ENCODE measurements around the gene ATG7. TPM values are rescaled to one million over a fixed set of nuclear protein-coding genes. Genes with fewer than 3 reads are reported as not detected.

Gene ATG7
- total and polyA plus RNA-seq, 4 experiments from 2014 or later: 16.9 to 32.8 (median 27.8) TPM

DNA sequence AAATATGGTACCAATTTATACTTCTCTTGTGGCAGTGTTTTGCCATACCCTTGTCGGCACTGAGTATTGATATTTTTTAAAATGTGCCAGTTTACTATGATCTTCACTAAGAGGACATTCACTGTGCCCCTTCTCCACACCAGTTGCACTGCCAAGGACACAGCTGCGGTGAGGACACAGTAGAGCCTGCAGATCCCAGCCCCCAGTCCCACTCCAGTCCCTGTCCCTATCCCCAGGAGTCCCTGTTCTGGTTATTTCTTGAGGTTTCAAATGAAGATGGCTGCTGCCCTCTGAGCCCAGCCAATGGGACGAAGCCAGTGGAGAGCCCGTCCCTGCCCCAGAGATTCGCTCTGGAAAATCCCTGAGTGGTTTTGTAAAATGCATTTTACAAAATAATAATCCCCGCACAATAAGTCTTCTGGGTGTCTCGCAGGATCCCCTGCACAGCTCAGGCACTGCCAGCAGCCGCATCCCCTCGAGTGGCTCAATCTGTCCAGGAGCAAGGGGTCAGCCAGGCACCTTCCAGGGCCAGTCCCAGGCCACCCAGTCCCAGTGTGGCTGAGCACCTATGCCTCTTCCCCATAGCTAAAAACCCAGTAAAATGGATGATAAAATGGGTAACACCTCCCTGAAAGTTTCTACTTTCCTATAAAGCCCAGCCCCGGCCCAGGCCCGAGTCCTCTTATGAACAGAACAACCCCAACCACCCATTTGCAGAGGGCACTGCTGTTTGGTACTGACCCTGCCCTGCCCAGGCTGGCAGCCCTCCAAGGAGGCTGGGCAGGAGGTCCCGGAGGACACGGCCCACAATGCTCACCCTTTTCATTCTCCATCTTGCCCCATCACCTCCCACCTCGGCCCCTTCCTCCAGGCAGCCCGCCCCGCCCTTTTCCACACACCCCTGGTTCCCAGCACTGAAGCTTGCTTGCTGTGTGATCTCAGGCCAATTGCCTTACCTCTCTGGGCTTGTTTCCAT, 280.4 kb downstream of the ATG7 start:
- Mint-ChIP-seq H3K36me3 (peaks cover 28 to 37% of the 10 kb centered on the region in 2 donors), H3K4me1 (peaks cover 0 to 13% (median 6%) of the 10 kb centered on the region in 4 donors), H3K27ac (peak overlapping the region in 4 of 7 donors; percentile 21 to 58 (median 48)), H3K27me3 (no peaks in the 10 kb centered on the region), H3K4me3 (peak overlapping the region in 1 of 8 donors; percentile 31), H3K9me3 (peaks cover 0 to 9% (median 0%) of the 10 kb centered on the region in 8 donors)
- H3K27me3 ChIP-seq (ENCODE audit: insufficient read depth, low read length): no peaks in the 10 kb centered on the region
- intact Hi-C loops (cut with micrococcal nuclease): no loop called here
- H3K27ac ChIP-seq (ENCODE audit: low read depth, low read length): no peak overlapping the region
- POLR2A ChIA-PET (ENCODE audit: partially characterized antibody): no interaction called here
- H3K9me3 ChIP-seq (ENCODE audit: control insufficient read depth in 1 of 2, low read length in 2 of 2): no peaks in the 10 kb centered on the region
- H3K4me1 ChIP-seq (ENCODE audit: insufficient read depth, low read length): no peaks in the 10 kb centered on the region
- no peak overlapping the region for H3K4me3 ChIP-seq (ENCODE audit: low read length in 2 of 2)
- DNase-seq: no peak
- CTCF ChIA-PET (ENCODE audit: partially characterized antibody): no interaction called here
- H3K36me3 ChIP-seq (ENCODE audit: insufficient read depth, low read length): peaks cover 9% of the 10 kb centered on the region

DNA sequence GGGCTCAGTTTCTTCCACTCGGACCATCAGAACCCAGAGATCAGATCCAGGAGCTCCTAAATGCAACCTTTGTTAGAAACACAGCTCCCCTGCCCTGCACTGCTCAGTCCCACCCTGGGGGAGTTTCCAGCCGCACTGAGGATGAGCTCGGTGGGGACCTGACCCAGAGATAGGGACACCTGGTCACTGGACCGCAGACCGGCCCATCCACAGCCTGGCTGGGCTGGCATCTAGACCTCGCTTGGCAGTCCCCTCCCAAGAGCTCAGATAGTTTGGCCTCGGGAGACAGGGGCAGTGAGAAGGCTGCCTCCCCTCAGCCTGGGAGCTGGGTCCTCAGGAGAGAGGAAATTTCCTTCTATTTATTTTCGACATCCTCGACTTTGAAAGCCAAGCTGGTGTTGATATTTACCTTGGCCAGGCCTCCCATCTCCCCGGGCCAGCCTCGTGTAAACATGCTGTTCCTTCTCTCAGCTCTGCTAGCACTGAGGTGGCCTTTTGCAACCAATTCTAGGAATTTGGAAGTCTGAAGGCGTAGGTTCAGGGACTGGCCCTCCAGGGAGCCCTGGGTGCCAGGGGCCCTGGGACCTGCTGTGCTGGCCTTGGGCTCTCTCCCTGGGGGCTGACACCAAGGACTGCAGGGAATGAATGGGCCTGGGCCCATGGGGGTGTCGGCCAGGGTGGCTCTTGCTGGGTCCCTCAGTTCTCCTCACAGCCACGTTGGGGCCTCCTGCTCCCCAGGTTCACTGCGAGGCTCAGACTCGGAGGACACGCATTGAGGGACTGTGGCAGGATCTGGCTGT, 281.4 kb downstream of the ATG7 start:
- POLR2A ChIA-PET (ENCODE audit: partially characterized antibody): no interaction called here
- Mint-ChIP-seq H3K4me3 (no peak overlapping the region), H3K27me3 (no peaks in the 10 kb centered on the region), H3K4me1 (peaks cover 0 to 20% (median 7%) of the 10 kb centered on the region in 4 donors), H3K27ac (peak overlapping the region in 2 of 7 donors; percentile 15 to 21), H3K36me3 (peaks cover 35 to 44% of the 10 kb centered on the region in 2 donors), H3K9me3 (peaks cover 0 to 9% (median 0%) of the 10 kb centered on the region in 8 donors)
- Histone ChIP-seq H3K4me3 (ENCODE audit: low read length in 2 of 2) (no peak overlapping the region), H3K27ac (ENCODE audit: low read depth, low read length) (no peak overlapping the region), H3K27me3 (ENCODE audit: insufficient read depth, low read length) (no peaks in the 10 kb centered on the region), H3K9me3 (ENCODE audit: control insufficient read depth in 1 of 2, low read length in 2 of 2) (no peaks in the 10 kb centered on the region), H3K4me1 (ENCODE audit: insufficient read depth, low read length) (no peaks in the 10 kb centered on the region), H3K36me3 (ENCODE audit: insufficient read depth, low read length) (peaks cover 9% of the 10 kb centered on the region)
- intact Hi-C loops (cut with micrococcal nuclease): no loop called here
- CTCF ChIA-PET (ENCODE audit: partially characterized antibody): no interaction called here
- no peak for DNase-seq

DNA sequence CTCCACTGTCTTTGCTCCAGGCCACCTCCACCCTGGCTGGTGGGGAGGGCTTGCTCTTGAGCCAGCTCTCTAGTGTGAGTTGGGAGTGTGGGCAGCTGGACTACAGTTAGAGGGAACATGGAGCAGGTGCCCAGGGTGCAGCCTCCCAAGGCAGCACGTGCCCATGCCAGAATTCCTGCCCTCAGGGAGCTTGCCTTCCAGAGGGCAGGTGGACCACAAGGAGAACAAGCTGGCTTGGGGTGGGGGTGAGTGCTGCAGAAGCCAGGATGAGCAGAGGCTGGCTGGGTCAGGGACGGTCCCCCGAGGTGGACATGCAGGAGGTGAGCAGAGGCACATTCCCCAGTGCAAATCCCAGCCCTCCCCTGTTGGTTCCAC, 282.0 kb downstream of the ATG7 start:
- Histone ChIP-seq H3K27ac (ENCODE audit: low read depth, low read length) (no peak overlapping the region), H3K36me3 (ENCODE audit: insufficient read depth, low read length) (peaks cover 9% of the 10 kb centered on the region), H3K9me3 (ENCODE audit: control insufficient read depth in 1 of 2, low read length in 2 of 2) (no peaks in the 10 kb centered on the region), H3K4me1 (ENCODE audit: insufficient read depth, low read length) (no peaks in the 10 kb centered on the region), H3K27me3 (ENCODE audit: insufficient read depth, low read length) (no peaks in the 10 kb centered on the region), H3K4me3 (ENCODE audit: low read length in 2 of 2) (no peak overlapping the region)
- intact Hi-C loops (cut with micrococcal nuclease): no loop called here
- Mint-ChIP-seq H3K4me3 (no peak overlapping the region), H3K27me3 (no peaks in the 10 kb centered on the region), H3K36me3 (peaks cover 35 to 47% of the 10 kb centered on the region in 2 donors), H3K4me1 (peaks cover 0 to 19% (median 6%) of the 10 kb centered on the region in 4 donors), H3K9me3 (peaks cover 0 to 5% (median 0%) of the 10 kb centered on the region in 8 donors), H3K27ac (no peak overlapping the region)
- no peak for DNase-seq
- POLR2A ChIA-PET (ENCODE audit: partially characterized antibody): no interaction called here
- CTCF ChIA-PET (ENCODE audit: partially characterized antibody): no interaction called here

DNA sequence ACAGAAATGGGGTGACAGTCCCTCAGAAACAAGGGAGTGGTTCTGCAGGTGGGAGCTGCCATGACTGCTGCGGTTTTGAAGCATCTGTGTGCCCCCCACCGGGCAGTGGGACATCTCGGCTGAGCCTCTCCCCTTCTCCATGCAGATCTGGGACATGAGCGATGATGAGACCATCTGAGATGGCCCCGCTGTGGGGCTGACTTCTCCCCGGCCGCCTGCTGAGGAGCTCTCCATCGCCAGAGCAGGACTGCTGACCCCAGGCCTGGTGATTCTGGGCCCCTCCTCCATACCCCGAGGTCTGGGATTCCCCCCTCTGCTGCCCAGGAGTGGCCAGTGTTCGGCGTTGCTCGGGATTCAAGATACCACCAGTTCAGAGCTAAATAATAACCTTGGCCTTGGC, 282.5 kb downstream of the ATG7 start:
- intact Hi-C loops (cut with micrococcal nuclease): no loop called here
- peaks cover 35 to 49% of the 10 kb centered on the region in 2 donors for H3K36me3 Mint-ChIP-seq
- peaks cover 0 to under 1% (median 0%) of the 10 kb centered on the region in 8 donors for H3K9me3 Mint-ChIP-seq
- no peaks in the 10 kb centered on the region for H3K27me3 ChIP-seq (ENCODE audit: insufficient read depth, low read length)
- no peak overlapping the region for H3K4me3 ChIP-seq (ENCODE audit: low read length in 2 of 2)
- no peaks in the 10 kb centered on the region for H3K4me1 ChIP-seq (ENCODE audit: insufficient read depth, low read length)
- no peak overlapping the region for H3K4me3 Mint-ChIP-seq
- peaks cover 9% of the 10 kb centered on the region for H3K36me3 ChIP-seq (ENCODE audit: insufficient read depth, low read length)
- no peaks in the 10 kb centered on the region for H3K9me3 ChIP-seq (ENCODE audit: control insufficient read depth in 1 of 2, low read length in 2 of 2)
- H3K27me3 Mint-ChIP-seq: no peaks in the 10 kb centered on the region
- peaks cover 0 to 15% (median 6%) of the 10 kb centered on the region in 4 donors for H3K4me1 Mint-ChIP-seq
- CTCF ChIA-PET (ENCODE audit: partially characterized antibody): no interaction called here
- no peak overlapping the region for H3K27ac ChIP-seq (ENCODE audit: low read depth, low read length)
- DNase-seq: no peak
- POLR2A ChIA-PET (ENCODE audit: partially characterized antibody): no interaction called here
- H3K27ac Mint-ChIP-seq: no peak overlapping the region

DNA sequence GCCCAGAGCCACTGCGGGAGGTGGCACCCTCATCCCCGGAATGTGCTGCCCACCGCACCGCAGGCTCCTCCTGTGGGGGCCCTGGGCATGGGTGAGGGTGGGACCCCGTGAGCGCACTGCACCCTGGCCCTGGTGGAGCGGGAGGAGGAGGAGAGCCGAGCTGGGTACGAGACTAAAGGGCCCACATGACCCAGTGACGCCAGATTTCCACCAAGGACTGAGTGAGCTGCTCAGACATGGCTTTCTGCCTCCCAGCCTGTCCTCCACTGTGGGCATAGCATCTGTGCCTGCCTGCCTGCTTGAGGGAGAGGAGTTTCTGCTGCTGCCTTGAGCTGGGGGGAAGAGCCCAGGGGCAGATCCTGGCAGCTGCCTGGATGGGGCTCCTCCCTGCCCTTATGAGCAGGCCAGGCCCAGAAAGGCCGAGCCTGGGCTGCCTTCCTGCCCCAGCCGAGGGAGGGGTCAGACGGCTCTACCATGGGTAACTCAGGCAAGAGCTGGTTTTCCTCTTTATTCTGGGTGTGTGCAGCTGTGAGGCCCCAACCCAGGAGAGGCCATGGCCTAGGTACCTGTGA, 283.1 kb downstream of the ATG7 start:
- peaks cover 35 to 56% of the 10 kb centered on the region in 2 donors for H3K36me3 Mint-ChIP-seq
- ChIA-PET POLR2A (ENCODE audit: partially characterized antibody) (no interaction called here), CTCF (ENCODE audit: partially characterized antibody) (no interaction called here)
- Histone ChIP-seq H3K27me3 (ENCODE audit: insufficient read depth, low read length) (no peaks in the 10 kb centered on the region), H3K27ac (ENCODE audit: low read depth, low read length) (no peak overlapping the region), H3K9me3 (ENCODE audit: control insufficient read depth in 1 of 2, low read length in 2 of 2) (no peaks in the 10 kb centered on the region), H3K4me1 (ENCODE audit: insufficient read depth, low read length) (no peaks in the 10 kb centered on the region), H3K4me3 (ENCODE audit: low read length in 2 of 2) (no peak overlapping the region), H3K36me3 (ENCODE audit: insufficient read depth, low read length) (peaks cover 9% of the 10 kb centered on the region)
- H3K4me3 Mint-ChIP-seq: no peak overlapping the region
- intact Hi-C loops (cut with micrococcal nuclease): no loop called here
- peak overlapping the region in 1 of 7 donors; percentile 31 for H3K27ac Mint-ChIP-seq
- H3K9me3 Mint-ChIP-seq: no peaks in the 10 kb centered on the region
- no peak for DNase-seq
- peaks cover 0 to 14% (median 6%) of the 10 kb centered on the region in 4 donors for H3K4me1 Mint-ChIP-seq
- H3K27me3 Mint-ChIP-seq: no peaks in the 10 kb centered on the region

DNA sequence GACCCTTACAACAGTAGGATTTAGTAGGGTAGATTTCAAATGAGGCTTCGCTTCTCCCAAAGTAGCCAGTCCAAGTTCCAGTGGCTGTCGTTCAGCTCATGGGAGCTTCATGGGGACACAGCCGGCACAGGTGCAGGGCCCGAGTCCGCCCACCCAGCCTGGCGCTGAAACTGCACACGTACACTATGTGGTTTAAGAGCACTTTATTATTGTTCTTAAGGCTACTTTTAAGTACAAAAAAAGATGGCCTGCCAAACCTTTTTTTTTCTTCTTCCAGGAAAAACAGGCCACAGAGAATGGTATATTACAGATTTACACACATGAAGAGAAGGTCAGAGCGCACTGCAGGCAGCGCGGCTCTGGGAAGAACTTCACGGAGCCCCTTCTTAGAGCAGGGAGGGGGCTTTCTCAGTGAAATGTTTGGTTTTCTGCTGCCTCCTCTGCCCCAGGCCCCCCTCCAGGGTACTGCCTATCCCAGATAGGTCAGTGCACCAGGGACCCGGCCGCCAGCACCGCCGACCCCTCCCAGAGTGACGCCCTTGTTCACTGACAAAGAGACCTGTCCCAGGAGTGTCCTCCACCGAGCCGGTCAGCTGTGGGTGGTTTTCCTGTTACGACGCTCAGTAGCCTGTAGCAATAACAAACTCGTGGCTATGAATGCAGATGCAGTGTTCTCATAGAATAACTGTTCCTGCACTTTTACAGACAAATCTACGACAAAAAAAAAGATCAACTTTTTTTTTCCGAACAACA, 283.9 kb downstream of the ATG7 start:
- Mint-ChIP-seq H3K9me3 (no peaks in the 10 kb centered on the region), H3K27ac (peak overlapping the region in 1 of 7 donors; percentile 29), H3K4me3 (no peak overlapping the region), H3K27me3 (no peaks in the 10 kb centered on the region), H3K4me1 (peaks cover 0 to 9% (median 3%) of the 10 kb centered on the region in 4 donors), H3K36me3 (peaks cover 35 to 63% of the 10 kb centered on the region in 2 donors)
- Histone ChIP-seq H3K36me3 (ENCODE audit: insufficient read depth, low read length) (peaks cover 9% of the 10 kb centered on the region), H3K4me1 (ENCODE audit: insufficient read depth, low read length) (no peaks in the 10 kb centered on the region), H3K4me3 (ENCODE audit: low read length in 2 of 2) (no peak overlapping the region), H3K27ac (ENCODE audit: low read depth, low read length) (no peak overlapping the region), H3K9me3 (ENCODE audit: control insufficient read depth in 1 of 2, low read length in 2 of 2) (no peaks in the 10 kb centered on the region), H3K27me3 (ENCODE audit: insufficient read depth, low read length) (no peaks in the 10 kb centered on the region)
- ChIA-PET POLR2A (ENCODE audit: partially characterized antibody) (no interaction called here), CTCF (ENCODE audit: partially characterized antibody) (no interaction called here)
- DNase-seq: no peak
- intact Hi-C loops (cut with micrococcal nuclease): no loop called here
